ENCODE measurements around the gene LRRFIP1.

LRRFIP1 gene

GRCh38 chr2:237638176-237638575, 10.8 kb downstream of the LRRFIP1 start:
- H3K4me3 ChIP-seq (ENCODE audit: low read depth, low read length): no peak overlapping the region
- TF ChIP-seq CTCF (conservative IDR thresholded peaks at IDR 0.05; ENCODE audit: low read depth, low read length): no peak
- no peak for DNase-seq (ENCODE audit: low read depth)

- TF ChIP-seq CTCF (conservative IDR thresholded peaks at IDR 0.05; ENCODE audit: low read depth, low read length): no peak
- no peak overlapping the region for H3K4me3 ChIP-seq (ENCODE audit: low read depth, low read length)
- no peak for DNase-seq (ENCODE audit: low read depth)
Measured at GRCh38 chr2:237639052-237639835, 11.9 kb downstream of the LRRFIP1 start.

- no peak for TF ChIP-seq CTCF (conservative IDR thresholded peaks at IDR 0.05; ENCODE audit: low read depth, low read length)
- no peak for DNase-seq (ENCODE audit: low read depth)
- H3K4me3 ChIP-seq (ENCODE audit: low read depth, low read length): no peak overlapping the region
Measured at GRCh38 chr2:237639836-237640220, 12.4 kb downstream of the LRRFIP1 start.

- no peak overlapping the region for H3K4me3 ChIP-seq (ENCODE audit: low read depth, low read length)
- no peak for DNase-seq (ENCODE audit: low read depth)
- TF ChIP-seq CTCF (conservative IDR thresholded peaks at IDR 0.05; ENCODE audit: low read depth, low read length): no peak
Measured at GRCh38 chr2:237640493-237640998, 13.2 kb downstream of the LRRFIP1 start.

GRCh38 chr2:237642038-237642734, 14.8 kb downstream of the LRRFIP1 start:
- no peak for TF ChIP-seq CTCF (conservative IDR thresholded peaks at IDR 0.05; ENCODE audit: low read depth, low read length)
- H3K4me3 ChIP-seq (ENCODE audit: low read depth, low read length): no peak overlapping the region

GRCh38 chr2:237643066-237643465, 15.7 kb downstream of the LRRFIP1 start:
- no peak for TF ChIP-seq CTCF (conservative IDR thresholded peaks at IDR 0.05; ENCODE audit: low read depth, low read length)
- H3K4me3 ChIP-seq (ENCODE audit: low read depth, low read length): no peak overlapping the region
- no peak for DNase-seq (ENCODE audit: low read depth)

More at GRCh38 chr2:237642038-237642734, 14.8 kb downstream of the LRRFIP1 start:
- DNase-seq (ENCODE audit: low read depth): no peak
